ENCODE measurements around the gene FOXE3. TPM values are rescaled to one million over a fixed set of nuclear protein-coding genes. Genes with fewer than 3 reads are reported as not detected.

Gene FOXE3
- total and polyA plus RNA-seq, 7 donors = 0.15 TPM; not detected in 6

GRCh38 chr1:47445823-47446550 lies 29.9 kb downstream of the FOXE3 start:
- no peak overlapping the region for H3K27ac ChIP-seq
- H3K9me3 ChIP-seq = no peaks in the 10 kb centered on the region
- TF ChIP-seq POLR2AphosphoS5 (IDR thresholded peaks at IDR 0.05) (no peak), POLR2A (IDR thresholded peaks at IDR 0.05) (no peak), CTCF (IDR thresholded peaks at IDR 0.05) (no peak), EP300 (IDR thresholded peaks at IDR 0.05) (no peak)
- peaks cover 0 to 24% (median 16%) of the 10 kb centered on the region in 4 donors for H3K4me1 ChIP-seq
- intact Hi-C loops (cut with DNase I) = no loop called here
- 6 to 12% methylated on average over 25 of the region's 25 CpGs for WGBS, 2 donors
- peaks cover 53 to 100% (median 97%) of the 10 kb centered on the region in 3 donors for H3K27me3 ChIP-seq
- no peaks in the 10 kb centered on the region for H3K36me3 ChIP-seq
- no peak overlapping the region for H3K4me3 ChIP-seq
- DNase-seq = no peak

DNA sequence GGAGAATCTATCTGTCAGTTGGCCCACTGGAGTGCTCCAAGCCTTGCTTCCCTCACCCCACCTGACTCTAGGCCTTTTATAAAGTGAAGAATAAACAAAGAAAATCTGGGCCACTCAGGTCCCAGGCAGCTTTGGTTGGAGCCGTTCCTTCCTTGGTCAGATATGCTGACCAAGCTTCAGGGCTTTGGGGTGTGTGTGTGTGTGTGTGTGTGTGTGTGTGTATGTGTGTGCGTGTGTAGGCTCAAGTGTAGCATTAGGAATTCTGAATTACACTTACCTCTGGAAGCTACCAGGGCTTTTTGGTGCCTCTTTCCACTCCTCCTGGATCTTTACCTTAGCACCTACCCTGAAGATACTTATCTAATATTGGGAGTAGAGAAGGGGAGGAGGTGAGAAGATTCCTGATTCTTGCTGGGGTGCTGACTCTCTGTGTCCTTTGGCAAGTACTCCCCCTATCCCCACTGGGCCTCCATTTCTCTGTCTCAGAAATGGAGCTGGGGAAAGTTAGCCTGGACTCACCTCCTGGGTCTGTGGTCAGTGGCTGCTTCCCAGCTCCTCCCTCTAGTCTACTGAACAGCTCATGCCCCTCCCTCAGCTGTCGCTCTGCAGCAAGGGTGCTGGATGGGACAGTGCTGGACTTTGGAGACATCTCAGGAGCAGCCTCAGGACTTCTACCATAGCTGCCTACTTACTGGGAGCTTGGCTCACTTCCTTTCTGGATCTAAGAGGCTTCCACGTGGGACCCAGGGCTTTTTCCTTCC lies 32.6 kb downstream of the FOXE3 start:
- no peaks in the 10 kb centered on the region for H3K36me3 ChIP-seq
- no peak overlapping the region for H3K27ac ChIP-seq
- no peak for DNase-seq
- peaks cover 0 to 24% (median 16%) of the 10 kb centered on the region in 4 donors for H3K4me1 ChIP-seq
- peaks cover 41 to 95% (median 87%) of the 10 kb centered on the region in 3 donors for H3K27me3 ChIP-seq
- 25 to 26% methylated on average over 4 of the region's 4 CpGs for WGBS, 2 donors
- no peak overlapping the region for H3K4me3 ChIP-seq
- no peak for TF ChIP-seq CTCF (IDR thresholded peaks at IDR 0.05)
- no peak for TF ChIP-seq POLR2A (IDR thresholded peaks at IDR 0.05)
- TF ChIP-seq POLR2AphosphoS5 (IDR thresholded peaks at IDR 0.05) = no peak
- no peak for TF ChIP-seq EP300 (IDR thresholded peaks at IDR 0.05)
- intact Hi-C loops (cut with DNase I) = no loop called here
- no peaks in the 10 kb centered on the region for H3K9me3 ChIP-seq

DNA sequence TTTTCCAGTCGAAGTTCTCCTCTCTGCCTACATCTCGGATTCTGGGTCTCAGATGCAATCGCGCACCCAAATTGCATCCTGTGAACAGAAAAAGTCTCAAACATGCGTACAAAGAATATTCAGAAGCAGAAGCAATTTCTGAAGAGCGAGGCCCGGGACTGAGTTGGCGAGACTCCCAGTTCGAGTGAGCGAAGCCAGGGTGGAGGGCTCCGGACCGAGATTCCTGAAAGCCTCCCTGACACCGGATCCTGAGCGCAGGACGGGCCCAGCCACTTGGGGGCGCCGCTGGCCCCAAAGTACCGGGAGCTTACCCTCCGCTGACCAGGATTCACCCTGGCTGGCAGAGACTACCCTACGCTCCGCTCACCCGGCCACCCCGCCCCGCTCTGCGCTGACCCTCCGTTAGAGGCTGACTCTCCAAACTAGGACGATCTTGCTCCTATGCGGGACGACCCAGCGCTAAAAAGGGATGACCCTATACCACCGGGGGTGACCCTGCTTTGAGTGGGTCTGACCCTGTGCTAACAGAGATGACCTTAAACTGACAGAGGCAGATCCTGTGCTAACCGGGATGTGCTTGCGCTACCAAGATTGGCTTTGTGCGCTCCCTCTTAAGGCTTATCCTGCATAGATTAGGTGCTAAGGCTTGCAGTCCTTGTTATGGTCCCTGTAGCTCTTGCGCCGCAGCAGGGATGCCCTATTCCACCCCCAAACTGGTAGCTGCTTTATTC lies 33.9 kb downstream of the FOXE3 start:
- H3K36me3 ChIP-seq = no peaks in the 10 kb centered on the region
- 34 to 65% methylated on average over 36 of the region's 36 CpGs for WGBS, 2 donors
- TF ChIP-seq CTCF (IDR thresholded peaks at IDR 0.05) (no peak), EP300 (IDR thresholded peaks at IDR 0.05) (no peak), POLR2A (IDR thresholded peaks at IDR 0.05) (no peak), POLR2AphosphoS5 (IDR thresholded peaks at IDR 0.05) (no peak)
- no peak overlapping the region for H3K4me3 ChIP-seq
- H3K4me1 ChIP-seq = peaks cover 0 to 12% (median 7%) of the 10 kb centered on the region in 4 donors
- DNase-seq = no peak
- H3K27ac ChIP-seq = no peak overlapping the region
- peaks cover 28 to 93% (median 80%) of the 10 kb centered on the region in 3 donors for H3K27me3 ChIP-seq
- intact Hi-C loops (cut with DNase I) = no loop called here
- no peaks in the 10 kb centered on the region for H3K9me3 ChIP-seq

DNA sequence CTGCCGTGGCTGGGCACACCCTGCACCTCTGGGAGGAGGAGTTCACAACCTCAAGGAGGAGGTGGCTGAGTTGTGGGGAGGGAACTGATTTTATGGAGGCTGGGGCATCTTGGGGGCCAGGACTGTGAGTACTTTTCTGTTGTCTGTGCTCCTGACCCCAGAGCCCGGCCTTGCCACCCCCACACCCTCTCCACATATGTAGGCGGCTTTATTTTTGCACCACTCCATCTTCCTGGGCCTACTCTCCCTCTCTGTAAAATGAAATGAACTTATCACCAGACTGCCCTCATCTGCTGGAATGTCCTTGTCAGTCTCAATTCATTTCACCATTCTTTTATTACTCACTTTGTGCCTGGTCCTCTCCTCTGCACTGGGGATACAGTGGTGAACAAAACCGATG lies 34.5 kb downstream of the FOXE3 start:
- WGBS, 2 donors = 63 to 64% methylated on average over 4 of the region's 4 CpGs
- Histone ChIP-seq H3K4me3 (no peak overlapping the region), H3K4me1 (peaks cover 0 to 8% (median 3%) of the 10 kb centered on the region in 4 donors), H3K9me3 (no peaks in the 10 kb centered on the region), H3K36me3 (no peaks in the 10 kb centered on the region), H3K27ac (no peak overlapping the region), H3K27me3 (peaks cover 22 to 92% (median 74%) of the 10 kb centered on the region in 3 donors)
- no peak for TF ChIP-seq CTCF (IDR thresholded peaks at IDR 0.05)
- no peak for TF ChIP-seq EP300 (IDR thresholded peaks at IDR 0.05)
- TF ChIP-seq POLR2AphosphoS5 (IDR thresholded peaks at IDR 0.05) = no peak
- no peak for TF ChIP-seq POLR2A (IDR thresholded peaks at IDR 0.05)
- DNase-seq = no peak
- intact Hi-C loops (cut with DNase I) = no loop called here
